GM23338 (cell line): ENCODE results near the gene FER.

Experiments used
- CREB1 ChIP-seq: fragments of 250-450 bp; sonication (Bioruptor Pico); IDR thresholded peaks from 2 replicates; pipeline ENCODE4 v1.5.0; 2020; ENCODE audit warnings: low read depth, mild to moderate bottlenecking, moderate library complexity
- EZH2 ChIP-seq: fragments of 200-600 bp; sonication (generic); IDR thresholded peaks from one replicate; pipeline ENCODE4 v1.8.0; 2017; ENCODE audit warnings: antibody characterized with exemption, mild to moderate bottlenecking, low read depth; ENCODE audit not compliant: unreplicated experiment
- POLR2AphosphoS5 ChIP-seq: IDR thresholded peaks from 2 replicates; pipeline ENCODE4 v1.6.1; 2016; ENCODE audit warnings: antibody characterized with exemption, low read depth
- ZNF114 ChIP-seq: fragments of 250-450 bp; sonication (Bioruptor Pico); IDR thresholded peaks from 2 replicates; pipeline ENCODE4 v1.5.0; 2020; ENCODE audit warnings: mild to moderate bottlenecking, moderate library complexity
- TF ChIP-seq, protein P1 (sequence below), 2 experiments: fragments of 200-600 bp in 1 of 2; sonication (generic) in 1 of 2; conservative IDR thresholded peaks; 2 replicates each; pipeline versions ENCODE4 v1.5.1 to v1.6.1; 2016 to 2017; ENCODE audit warnings: antibody characterized with exemption in 2 of 2, low read depth in 2 of 2, mild to moderate bottlenecking in 2 of 2, moderate library complexity in 1 of 2
- TF ChIP-seq, protein P2 (sequence below): IDR thresholded peaks from 2 replicates; pipeline ENCODE4 v1.6.1; 2016; ENCODE audit warnings: antibody characterized with exemption

DNA sequence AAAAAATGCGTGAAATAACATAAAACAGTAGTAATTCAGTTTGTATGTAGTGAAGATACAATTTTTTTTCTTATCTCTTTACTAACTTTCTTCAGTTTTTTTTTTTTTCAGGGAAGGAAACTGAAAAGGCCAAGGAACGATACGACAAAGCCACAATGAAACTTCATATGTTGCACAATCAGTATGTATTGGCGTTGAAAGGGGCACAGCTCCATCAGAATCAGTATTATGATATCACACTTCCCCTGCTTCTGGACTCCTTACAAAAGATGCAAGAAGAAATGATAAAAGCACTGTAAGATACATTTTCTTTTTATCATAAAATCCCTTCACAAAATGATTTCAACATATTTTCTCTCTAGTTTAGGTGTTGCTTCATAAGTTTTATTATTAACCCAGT, 120.0 kb downstream of the FER start:
- TF ChIP-seq EZH2 (no peak), POLR2AphosphoS5 (no peak), CREB1 (CRISPR knock-in tag) (no peak), ZNF114 (CRISPR knock-in tag) (no peak)
- TF ChIP-seq, protein P1, sequence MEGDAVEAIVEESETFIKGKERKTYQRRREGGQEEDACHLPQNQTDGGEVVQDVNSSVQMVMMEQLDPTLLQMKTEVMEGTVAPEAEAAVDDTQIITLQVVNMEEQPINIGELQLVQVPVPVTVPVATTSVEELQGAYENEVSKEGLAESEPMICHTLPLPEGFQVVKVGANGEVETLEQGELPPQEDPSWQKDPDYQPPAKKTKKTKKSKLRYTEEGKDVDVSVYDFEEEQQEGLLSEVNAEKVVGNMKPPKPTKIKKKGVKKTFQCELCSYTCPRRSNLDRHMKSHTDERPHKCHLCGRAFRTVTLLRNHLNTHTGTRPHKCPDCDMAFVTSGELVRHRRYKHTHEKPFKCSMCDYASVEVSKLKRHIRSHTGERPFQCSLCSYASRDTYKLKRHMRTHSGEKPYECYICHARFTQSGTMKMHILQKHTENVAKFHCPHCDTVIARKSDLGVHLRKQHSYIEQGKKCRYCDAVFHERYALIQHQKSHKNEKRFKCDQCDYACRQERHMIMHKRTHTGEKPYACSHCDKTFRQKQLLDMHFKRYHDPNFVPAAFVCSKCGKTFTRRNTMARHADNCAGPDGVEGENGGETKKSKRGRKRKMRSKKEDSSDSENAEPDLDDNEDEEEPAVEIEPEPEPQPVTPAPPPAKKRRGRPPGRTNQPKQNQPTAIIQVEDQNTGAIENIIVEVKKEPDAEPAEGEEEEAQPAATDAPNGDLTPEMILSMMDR (conservative IDR thresholded peaks at IDR 0.05; ENCODE audit: low read depth in 2 of 2) = no peak
- TF ChIP-seq, protein P2, sequence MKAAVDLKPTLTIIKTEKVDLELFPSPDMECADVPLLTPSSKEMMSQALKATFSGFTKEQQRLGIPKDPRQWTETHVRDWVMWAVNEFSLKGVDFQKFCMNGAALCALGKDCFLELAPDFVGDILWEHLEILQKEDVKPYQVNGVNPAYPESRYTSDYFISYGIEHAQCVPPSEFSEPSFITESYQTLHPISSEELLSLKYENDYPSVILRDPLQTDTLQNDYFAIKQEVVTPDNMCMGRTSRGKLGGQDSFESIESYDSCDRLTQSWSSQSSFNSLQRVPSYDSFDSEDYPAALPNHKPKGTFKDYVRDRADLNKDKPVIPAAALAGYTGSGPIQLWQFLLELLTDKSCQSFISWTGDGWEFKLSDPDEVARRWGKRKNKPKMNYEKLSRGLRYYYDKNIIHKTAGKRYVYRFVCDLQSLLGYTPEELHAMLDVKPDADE = no peak
